Testis (tissue), 2 donors: ENCODE results near the gene SLC22A12.

Source experiments
- CTCF ChIP-seq, 3 experiments: fragments of 450-650 bp in 2 of 3; fragments of 200-600 bp in 1 of 3; sonication (generic) in 1 of 3; IDR thresholded peaks; one replicate each; pipeline ENCODE4 v1.5.1; 2016 to 2019; ENCODE audit warnings: antibody characterized with exemption in 3 of 3, mild to moderate bottlenecking in 2 of 3, moderate library complexity in 1 of 3
- POLR2A ChIP-seq: fragments of 450-650 bp; IDR thresholded peaks from one replicate; pipeline ENCODE4 v1.6.1; 2017; ENCODE audit warnings: antibody characterized with exemption, mild to moderate bottlenecking, moderate library complexity

DNA sequence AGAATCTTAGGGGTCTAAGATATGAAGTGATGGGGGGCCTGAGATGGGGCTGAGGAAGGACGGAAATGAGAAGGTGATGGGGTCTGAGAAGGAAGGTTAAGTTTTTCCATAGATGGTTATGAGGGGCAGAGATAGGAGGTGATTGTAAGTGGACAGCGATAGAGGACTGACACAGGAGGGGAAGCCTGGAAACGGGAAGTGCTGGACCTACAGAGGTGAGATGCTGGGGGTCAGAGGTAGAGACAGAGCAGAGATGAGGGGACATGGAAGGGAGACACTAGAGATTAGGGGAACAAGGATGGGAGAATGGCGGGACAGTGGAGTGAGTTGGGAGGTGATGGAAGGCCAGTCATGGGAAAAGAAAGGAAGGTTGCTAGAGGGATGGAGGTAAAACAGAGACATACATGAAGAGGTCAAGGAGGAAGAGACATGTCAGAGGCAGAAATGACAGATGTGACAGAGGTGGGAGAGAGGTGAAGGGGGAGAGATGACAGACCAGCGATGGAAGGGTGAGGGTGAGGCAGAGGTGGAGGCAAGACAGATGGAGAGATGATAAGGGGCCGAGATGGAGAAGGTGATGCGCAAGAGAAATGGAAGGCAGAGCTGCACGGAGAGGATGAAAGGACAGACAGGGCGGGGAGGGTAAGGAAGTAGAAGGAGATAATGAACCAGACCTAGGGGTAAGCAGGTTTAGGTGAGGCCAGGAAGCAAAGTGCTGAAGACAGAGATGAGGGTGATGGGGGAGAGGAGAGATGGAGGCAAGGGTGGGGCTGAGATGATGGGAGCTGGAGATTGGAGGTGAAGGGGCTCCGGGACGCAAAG is 50.8 kb downstream of the SLC22A12 start:
- TF ChIP-seq CTCF (IDR thresholded peaks at IDR 0.05) (no peak), POLR2A (no peak)
